OCI-LY1 (cell line): ENCODE measurements around the gene BBS10.

Experiments used
- EZH2 ChIP-seq: fragments of 200-600 bp; sonication (generic), shearing (Covaris generic); IDR thresholded peaks from 2 replicates; pipeline ENCODE4 v1.8.0; 2017; ENCODE audit warnings: borderline replicate concordance, mixed run types, mild to moderate bottlenecking, antibody characterized with exemption, low read length, moderate library complexity, mixed read lengths
- TF ChIP-seq, protein P1 (sequence below): fragments of 200-600 bp; sonication (generic), shearing (Covaris generic); IDR thresholded peaks from 2 replicates; pipeline ENCODE4 v1.5.1; 2017; ENCODE audit warnings: mild to moderate bottlenecking, antibody characterized with exemption, low read length, moderate library complexity, mixed read lengths

DNA sequence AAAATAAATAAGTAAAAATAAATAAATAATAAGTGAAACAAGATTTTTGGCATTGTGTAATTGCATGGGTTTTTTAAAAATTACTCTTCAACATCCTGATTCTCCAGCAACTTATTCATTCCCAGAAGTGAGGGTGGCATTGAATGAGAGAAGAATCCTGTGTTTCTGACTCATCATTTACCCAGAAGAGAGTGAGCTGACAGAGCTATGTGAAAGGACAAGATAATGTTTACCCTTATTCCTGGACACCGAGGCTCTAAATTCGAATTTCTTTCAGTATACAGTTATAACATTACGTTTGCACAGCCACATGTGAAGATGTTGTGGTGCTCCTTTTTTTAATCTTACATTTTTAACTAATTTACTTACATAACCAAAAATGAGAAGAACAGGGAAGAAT lies 36.4 kb downstream of the BBS10 start:
- TF ChIP-seq, protein P1, sequence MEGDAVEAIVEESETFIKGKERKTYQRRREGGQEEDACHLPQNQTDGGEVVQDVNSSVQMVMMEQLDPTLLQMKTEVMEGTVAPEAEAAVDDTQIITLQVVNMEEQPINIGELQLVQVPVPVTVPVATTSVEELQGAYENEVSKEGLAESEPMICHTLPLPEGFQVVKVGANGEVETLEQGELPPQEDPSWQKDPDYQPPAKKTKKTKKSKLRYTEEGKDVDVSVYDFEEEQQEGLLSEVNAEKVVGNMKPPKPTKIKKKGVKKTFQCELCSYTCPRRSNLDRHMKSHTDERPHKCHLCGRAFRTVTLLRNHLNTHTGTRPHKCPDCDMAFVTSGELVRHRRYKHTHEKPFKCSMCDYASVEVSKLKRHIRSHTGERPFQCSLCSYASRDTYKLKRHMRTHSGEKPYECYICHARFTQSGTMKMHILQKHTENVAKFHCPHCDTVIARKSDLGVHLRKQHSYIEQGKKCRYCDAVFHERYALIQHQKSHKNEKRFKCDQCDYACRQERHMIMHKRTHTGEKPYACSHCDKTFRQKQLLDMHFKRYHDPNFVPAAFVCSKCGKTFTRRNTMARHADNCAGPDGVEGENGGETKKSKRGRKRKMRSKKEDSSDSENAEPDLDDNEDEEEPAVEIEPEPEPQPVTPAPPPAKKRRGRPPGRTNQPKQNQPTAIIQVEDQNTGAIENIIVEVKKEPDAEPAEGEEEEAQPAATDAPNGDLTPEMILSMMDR: no peak
- no peak for TF ChIP-seq EZH2
